GM19328 (cell line): Measurements from ENCODE around the gene KRTAP9-6.

Experiments
- ATAC-seq: cut with Tn5 transposase; IDR thresholded peaks from one replicate; pipeline ENCODE4 v1.9.1; 2021; ENCODE audit warnings: mild to moderate bottlenecking, moderate library complexity; ENCODE audit not compliant: unreplicated experiment

The KRTAP9-6 gene

DNA sequence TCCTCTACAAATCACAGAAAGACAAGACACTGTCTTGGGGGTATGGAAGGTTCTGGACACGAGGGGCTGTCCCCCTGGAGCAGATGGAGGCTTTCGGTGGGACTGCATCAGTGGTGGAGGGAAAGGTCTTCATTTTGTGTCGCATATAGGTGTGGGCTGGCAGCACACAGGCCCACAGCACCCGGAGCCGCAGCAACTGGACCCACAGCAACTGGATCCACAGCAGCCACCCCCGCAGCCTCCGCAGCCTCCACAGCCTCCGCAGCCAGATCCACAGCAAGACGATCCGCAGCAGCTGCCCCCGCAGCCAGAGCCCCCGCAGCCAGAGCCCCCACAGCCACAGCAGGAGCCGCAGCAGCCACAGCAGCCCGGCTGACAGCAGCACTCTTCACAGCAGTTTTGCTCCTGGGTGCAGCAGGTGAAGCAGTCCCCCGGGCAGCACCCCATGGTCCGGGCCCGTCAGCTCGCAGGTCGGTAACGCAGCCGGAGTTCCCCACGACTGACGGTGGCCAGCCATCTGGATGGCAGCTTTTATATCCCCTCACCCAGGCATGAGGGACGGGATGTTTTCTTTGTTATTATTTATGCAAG is 50.1 kb downstream of the KRTAP9-6 start, which contains the start of gene KRTAP17-1:
KRTAP17-1 (minus strand) TSS at position 507 of the 591 bp plus-strand sequence; CDS start at position 447, 60 bp downstream.
- ATAC-seq: no peak
